DND-41 (cell line): ENCODE measurements around the gene PAXIP1.

ENCODE experiments used
- CTCF ChIP-seq: IDR thresholded peaks from 2 replicates; pipeline ENCODE4 v1.5.1; 2012; ENCODE audit warnings: borderline replicate concordance, low read length, moderate library complexity, mild to moderate bottlenecking; ENCODE audit not compliant: poor library complexity, severe bottlenecking; ENCODE audit errors: extremely low read depth
- EZH2 ChIP-seq: IDR thresholded peaks from 3 replicates; pipeline ENCODE4 v1.6.1; 2012; ENCODE audit warnings: borderline replicate concordance, low read depth, mild to moderate bottlenecking, moderate library complexity, low read length, inconsistent platforms; ENCODE audit not compliant: severe bottlenecking

- TF ChIP-seq CTCF (no peak), EZH2 (no peak)
Measured at GRCh38 chr7:154975984-154976383, 26.9 kb downstream of the PAXIP1 start.
